HG03432 (cell line): ENCODE results near the gene EHHADH.
A peak's percentile ranks its signal among the peaks of the same experiment; 100 is the strongest.

ENCODE experiments used
- ATAC-seq: cut with Tn5 transposase; IDR thresholded peaks from one replicate; pipeline ENCODE4 v1.9.1; 2021; ENCODE audit warnings: mild to moderate bottlenecking, moderate library complexity; ENCODE audit not compliant: unreplicated experiment

EHHADH gene

GRCh38 chr3:185199671-185200070 is 54.2 kb downstream of the EHHADH start:
- no peak for ATAC-seq

- no peak for ATAC-seq
These were observed 54.6 kb downstream of the EHHADH start for GRCh38 chr3:185199206-185199605.

- ATAC-seq: no peak
These were observed 56.8 kb downstream of the EHHADH start for GRCh38 chr3:185197068-185197467.

GRCh38 chr3:185195652-185196051 is 58.2 kb downstream of the EHHADH start:
- no peak for ATAC-seq

GRCh38 chr3:185188816-185189215 is 65.0 kb downstream of the EHHADH start:
- ATAC-seq: no peak

- ATAC-seq: no peak
These were observed 66.5 kb downstream of the EHHADH start for GRCh38 chr3:185187391-185187790.

- ATAC-seq: no peak
These were observed 77.0 kb downstream of the EHHADH start for GRCh38 chr3:185176750-185177359.

- peak; percentile 84 for ATAC-seq
These were observed 78.4 kb downstream of the EHHADH start for GRCh38 chr3:185175370-185175987.

GRCh38 chr3:185172086-185173049 is 81.5 kb downstream of the EHHADH start:
- no peak for ATAC-seq

GRCh38 chr3:185164428-185165217 is 89.2 kb downstream of the EHHADH start:
- ATAC-seq: no peak

GRCh38 chr3:185162634-185163033 is 91.2 kb downstream of the EHHADH start:
- no peak for ATAC-seq

- ATAC-seq: no peak
These were observed 92.1 kb downstream of the EHHADH start for GRCh38 chr3:185161761-185162160.

- ATAC-seq: no peak
These were observed 96.5 kb downstream of the EHHADH start for GRCh38 chr3:185157347-185157746.

GRCh38 chr3:185155678-185156077 is 98.2 kb downstream of the EHHADH start:
- no peak for ATAC-seq

- no peak for ATAC-seq
These were observed 99.8 kb downstream of the EHHADH start for GRCh38 chr3:185153861-185154629.

- ATAC-seq: peak; percentile 17
These were observed 100.6 kb downstream of the EHHADH start for GRCh38 chr3:185153171-185153771.

GRCh38 chr3:185152410-185153170 is 101.3 kb downstream of the EHHADH start, which contains the start of gene C3orf70:
TSS of gene C3orf70 (minus strand) at chr3:185153060. CDS start at chr3:185152823, 237 bp downstream.
- peak; percentile 59 for ATAC-seq

- no peak for ATAC-seq
These were observed 101.9 kb downstream of the EHHADH start for GRCh38 chr3:185151964-185152409.
